GM18519 (cell line): ENCODE data around the gene UGT1A1.
"Not testable (repeated sequence)": the region's sequence is repeated elsewhere in the genome, so short reads cannot be mapped to it uniquely, and the experiment has no call there.

Experiments
- ATAC-seq: cut with Tn5 transposase; IDR thresholded peaks from one replicate; pipeline ENCODE4 v1.9.1; 2021; ENCODE audit warnings: mild to moderate bottlenecking, moderate library complexity; ENCODE audit not compliant: unreplicated experiment, low FRiP score

UGT1A1 gene

DNA sequence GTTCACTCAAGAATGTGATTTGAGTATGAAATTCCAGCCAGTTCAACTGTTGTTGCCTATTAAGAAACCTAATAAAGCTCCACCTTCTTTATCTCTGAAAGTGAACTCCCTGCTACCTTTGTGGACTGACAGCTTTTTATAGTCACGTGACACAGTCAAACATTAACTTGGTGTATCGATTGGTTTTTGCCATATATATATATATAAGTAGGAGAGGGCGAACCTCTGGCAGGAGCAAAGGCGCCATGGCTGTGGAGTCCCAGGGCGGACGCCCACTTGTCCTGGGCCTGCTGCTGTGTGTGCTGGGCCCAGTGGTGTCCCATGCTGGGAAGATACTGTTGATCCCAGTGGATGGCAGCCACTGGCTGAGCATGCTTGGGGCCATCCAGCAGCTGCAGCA is at the start of gene UGT1A1:
Gene UGT1A1, plus strand, starts transcription at position 228 of the 400 bp plus-strand sequence. Its CDS starts 18 bp downstream, at position 246.
- no peak for ATAC-seq

DNA sequence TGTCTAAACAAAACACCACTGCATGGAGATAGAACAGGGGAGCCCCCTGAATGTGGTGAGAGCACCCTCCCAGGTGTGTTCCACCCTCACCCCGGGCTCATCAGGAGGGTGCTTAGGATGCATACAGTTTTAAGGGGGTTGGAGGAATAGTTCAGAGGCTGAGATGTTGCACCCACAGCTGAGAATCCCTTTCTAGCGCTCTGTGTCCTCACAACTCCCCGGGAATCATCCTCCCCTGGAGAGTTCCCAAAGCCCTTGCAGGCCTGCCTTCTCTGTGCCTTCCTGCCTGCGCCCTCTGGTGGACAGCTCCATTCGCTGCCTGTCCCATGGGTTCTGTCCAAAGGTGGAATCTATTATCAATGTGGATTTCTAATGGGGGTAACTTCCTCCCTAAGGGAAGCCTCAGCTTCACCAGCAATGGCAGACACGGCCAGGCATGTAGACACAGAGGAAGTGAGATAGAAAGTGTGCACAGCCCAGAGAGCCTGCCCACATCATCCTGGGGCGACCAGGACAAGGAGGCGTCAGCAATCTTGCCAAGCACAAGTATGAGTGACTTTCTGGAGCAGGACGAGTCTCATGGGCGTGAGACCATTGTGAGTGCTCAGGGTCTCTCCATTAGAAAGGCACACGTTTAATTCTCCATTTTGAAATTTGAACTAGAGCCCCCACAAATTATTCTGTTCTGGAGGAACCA is 48.6 kb upstream of the UGT1A1 start:
- ATAC-seq = no peak

DNA sequence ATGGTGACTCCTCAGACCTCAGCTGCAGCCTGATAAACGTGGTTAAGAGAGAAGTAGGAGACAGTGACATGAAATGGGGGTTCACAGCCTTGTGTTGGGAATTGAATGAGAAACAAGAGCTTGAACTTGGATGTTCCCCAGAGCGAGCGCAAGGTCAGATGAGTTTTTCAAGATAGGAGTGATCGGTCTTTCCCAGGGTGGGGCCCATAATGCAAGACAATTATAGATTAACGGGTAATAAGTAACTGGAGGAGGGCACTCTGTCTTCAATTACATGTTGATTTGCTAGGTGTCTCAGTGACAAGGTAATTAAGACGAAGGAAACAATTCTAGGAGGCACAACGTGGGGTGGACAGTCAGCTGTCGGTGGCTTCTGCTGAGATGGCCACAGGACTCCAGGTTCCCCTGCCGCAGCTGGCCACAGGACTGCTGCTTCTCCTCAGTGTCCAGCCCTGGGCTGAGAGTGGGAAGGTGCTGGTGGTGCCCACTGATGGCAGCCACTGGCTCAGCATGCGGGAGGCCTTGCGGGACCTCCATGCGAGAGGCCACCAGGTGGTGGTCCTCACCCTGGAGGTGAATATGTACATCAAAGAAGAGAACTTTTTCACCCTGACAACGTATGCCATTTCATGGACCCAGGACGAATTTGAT is 47.3 kb upstream of the UGT1A1 start, which contains the start of gene UGT1A5:
Gene UGT1A5, plus strand, starts transcription at position 297 of the 651 bp plus-strand sequence. Its CDS starts 85 bp downstream, at position 382.
- no peak for ATAC-seq

DNA sequence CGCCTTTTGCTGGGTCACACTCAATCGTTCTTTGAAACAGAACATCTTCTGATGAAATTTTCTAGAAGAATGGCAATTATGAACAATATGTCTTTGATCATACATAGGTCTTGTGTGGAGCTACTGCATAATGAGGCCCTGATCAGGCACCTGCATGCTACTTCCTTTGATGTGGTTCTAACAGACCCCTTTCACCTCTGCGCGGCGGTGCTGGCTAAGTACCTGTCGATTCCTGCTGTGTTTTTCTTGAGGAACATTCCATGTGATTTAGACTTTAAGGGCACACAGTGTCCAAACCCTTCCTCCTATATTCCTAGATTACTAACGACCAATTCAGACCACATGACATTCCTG is 46.8 kb upstream of the UGT1A1 start:
- ATAC-seq = no peak

DNA sequence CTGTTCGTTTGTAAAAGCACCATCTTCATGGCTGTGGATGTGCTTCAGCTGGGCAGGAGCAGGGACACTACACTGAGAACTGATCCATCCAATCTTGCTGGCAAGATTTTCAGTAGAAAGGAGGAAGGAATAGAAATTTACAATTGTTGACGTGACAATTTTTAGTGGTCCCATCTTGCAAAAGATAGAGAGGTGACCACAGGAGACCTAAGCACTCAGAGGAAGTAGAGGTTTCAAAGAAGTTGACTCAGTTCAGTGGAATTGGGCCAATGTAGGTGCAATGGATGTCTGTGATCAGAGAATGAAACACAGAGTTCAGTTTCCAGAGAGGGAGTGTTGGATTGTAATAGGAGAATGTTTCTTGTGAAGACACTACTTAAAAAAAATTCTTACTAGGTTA is 45.9 kb upstream of the UGT1A1 start:
- no peak for ATAC-seq

DNA sequence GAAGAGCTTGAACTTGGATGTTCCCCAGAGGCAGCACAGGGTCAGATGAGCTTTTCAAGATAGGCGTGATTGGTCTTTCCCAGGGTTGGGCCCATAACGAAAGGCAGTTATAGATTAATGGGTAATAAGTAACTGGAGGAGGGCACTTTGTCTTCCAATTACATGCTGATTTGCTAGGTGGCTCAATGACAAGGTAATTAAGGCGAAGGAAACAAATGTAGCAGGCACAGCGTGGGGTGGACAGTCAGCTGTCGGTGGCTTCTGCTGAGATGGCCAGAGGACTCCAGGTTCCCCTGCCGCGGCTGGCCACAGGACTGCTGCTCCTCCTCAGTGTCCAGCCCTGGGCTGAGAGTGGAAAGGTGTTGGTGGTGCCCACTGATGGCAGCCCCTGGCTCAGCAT is 41.5 kb upstream of the UGT1A1 start, which contains the start of gene UGT1A4:
Gene UGT1A4, plus strand, starts transcription at position 185 of the 400 bp plus-strand sequence. Its CDS starts 85 bp downstream, at position 270.
- ATAC-seq = no peak

DNA sequence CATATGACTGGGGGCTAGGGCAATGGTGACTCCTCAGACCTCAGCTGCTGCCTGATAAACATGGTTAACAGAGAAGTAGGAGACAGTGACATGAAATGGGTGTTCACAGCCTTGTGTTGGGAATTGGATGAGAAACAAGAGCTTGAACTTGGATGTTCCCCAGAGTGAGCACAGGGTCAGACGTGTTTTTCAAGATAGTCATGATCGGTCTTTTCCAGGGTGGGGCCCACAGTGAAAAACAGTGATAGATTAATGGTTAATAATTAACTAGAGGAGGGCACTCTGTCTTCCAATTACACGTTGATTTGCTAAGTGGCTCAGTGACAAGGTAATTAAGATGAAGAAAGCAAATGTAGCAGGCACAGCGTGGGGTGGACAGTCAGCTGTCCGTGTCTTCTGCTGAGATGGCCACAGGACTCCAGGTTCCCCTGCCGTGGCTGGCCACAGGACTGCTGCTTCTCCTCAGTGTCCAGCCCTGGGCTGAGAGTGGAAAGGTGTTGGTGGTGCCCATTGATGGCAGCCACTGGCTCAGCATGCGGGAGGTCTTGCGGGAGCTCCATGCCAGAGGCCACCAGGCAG is 31.3 kb upstream of the UGT1A1 start, which contains the start of gene UGT1A3:
Gene UGT1A3, plus strand, starts transcription at position 320 of the 579 bp plus-strand sequence. Its CDS starts 85 bp downstream, at position 405.
- ATAC-seq = no peak

DNA sequence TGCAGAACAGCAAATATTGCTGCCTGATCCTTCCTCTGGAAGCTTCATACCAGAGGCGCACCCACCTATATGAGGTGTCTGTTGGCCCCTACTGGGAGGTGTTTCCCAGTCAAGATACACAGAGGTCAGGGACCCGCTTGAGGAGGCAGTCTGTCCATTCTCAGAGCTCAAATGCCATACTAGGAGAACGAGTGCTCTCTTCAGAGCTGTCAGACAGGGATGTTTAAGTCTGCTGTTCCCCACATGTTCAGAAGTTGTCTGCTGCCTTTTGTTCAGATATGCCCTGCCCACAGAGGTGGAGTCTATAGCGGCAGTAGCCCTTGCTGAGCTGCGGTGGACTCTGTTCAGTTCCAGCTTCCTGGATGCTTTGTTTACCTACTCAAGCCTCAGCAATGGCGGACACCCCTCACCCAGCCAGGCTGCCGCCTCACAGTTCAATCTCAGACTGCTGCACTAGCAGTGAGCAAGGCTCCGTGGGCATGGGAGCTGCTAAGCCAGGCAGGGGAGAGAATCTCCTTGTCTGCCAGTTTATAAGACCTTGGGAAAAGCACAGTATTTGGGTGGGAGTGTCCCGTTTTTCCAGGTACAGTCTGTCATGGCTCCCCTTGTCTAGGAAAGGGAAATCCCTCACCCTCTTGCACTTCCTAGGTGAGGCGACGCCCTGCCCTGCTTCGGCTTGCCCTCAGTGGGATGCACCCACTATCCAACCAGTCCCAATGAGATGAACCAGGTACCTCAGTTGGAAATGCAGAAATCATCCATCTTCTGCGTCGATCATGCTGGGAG is 23.0 kb upstream of the UGT1A1 start:
- ATAC-seq = not testable (repeated sequence)

DNA sequence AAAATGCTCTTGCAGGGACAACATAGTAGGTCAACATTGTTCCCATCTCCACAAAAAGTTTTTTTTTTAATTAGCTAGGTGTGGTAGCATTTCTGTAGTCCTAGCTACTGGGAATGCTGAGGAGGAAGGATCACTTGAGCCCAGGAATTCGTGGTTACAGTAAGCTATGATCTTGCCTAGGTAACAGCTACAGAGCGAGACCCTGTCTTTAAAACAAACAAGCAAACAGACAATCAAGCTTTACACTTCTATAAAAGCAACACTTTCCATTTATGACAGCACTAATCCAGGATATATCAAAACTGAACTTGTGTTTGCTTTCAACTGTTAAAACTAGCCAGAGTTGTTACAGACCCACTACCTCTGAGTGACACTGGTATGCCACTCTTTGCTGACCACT is 19.2 kb upstream of the UGT1A1 start:
- ATAC-seq = no peak

DNA sequence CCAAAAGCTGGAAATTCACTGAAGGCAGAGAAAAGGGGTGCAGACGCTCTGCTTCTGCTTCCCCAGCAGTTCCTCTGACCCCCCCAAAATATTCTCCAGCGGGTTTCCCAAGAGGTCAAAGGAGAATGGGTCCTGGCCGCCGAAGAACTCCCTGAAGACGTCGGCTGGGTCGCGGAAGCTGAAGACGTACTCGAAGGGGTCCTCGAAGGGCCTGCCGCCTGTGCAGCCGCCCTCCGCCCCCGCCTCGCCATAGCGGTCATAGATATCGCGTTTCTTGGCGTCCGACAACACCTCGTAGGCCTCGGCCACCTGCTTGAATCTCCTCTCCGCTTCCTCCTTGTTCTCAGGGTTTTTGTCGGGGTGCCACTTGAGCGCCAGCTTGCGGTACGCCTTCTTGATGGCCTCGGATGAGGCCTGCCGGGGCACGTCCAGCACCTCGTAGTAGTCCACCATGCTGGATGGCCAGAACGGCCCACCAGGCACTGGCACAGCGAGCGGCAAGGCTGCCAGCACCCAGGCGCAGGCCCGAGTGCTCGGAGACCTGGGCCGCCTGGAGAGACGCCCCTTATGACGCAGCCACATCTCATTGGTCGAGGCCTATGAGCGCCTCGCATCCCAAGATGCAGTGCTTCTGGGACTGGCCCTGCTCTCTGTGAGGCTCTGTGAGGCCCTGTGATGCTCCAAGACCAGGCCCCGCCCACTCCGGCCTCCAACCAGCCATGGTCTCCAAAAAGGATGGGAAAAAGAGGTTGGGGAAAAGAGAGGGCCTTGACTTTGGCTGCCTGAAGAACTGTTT is 16.4 kb upstream of the UGT1A1 start:
- no peak for ATAC-seq

DNA sequence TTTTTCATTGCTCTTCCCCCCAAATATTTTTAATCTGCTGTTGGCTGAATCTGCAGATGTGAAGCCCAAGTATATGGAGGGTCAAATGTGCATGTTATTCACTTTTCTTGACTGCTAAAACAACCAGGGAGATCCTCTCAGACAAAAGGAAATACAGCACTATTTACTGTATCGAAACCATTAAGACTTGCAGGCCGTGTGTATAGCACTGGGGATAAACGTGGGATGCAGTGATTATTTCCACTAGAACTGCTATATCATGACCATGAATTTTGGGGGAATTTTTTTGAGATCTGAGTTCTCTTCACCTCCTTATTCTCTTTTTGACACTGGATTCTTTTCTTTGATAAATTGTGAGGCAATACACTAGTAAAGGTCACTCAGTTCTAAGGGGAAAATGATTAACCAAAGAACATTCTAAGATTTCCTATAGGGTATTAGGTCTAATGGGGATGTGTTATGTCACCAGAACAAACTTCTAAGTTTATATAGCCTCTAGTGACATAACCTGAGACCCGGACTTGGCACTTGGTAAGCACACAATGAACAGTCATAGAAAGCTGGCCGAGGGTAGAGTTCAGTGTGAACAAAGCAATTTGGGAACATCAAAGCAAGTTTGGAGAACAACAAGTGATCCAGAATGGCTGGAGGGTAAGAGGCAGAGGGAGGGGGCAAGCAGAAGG is 14.9 kb upstream of the UGT1A1 start:
- ATAC-seq = no peak

DNA sequence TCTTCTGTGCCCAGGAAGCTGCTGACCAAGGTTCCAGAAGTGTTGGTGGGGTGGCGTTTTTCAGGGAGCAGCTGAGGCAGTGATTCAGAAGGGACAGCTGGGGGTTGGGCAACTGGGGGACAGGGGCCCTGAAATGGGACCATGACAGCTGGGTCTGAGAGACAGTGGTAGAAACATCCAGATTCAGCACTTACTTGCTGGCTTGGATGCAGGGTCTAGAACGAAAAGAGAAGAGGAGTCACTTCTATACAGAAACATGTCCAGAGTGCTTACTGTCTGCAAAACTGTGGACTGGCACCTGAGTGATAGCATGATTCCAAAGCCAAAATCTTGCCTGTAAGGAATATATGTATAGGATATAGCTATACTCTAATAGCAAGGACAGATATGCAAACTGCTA is 14.2 kb upstream of the UGT1A1 start:
- ATAC-seq = not testable (repeated sequence)

DNA sequence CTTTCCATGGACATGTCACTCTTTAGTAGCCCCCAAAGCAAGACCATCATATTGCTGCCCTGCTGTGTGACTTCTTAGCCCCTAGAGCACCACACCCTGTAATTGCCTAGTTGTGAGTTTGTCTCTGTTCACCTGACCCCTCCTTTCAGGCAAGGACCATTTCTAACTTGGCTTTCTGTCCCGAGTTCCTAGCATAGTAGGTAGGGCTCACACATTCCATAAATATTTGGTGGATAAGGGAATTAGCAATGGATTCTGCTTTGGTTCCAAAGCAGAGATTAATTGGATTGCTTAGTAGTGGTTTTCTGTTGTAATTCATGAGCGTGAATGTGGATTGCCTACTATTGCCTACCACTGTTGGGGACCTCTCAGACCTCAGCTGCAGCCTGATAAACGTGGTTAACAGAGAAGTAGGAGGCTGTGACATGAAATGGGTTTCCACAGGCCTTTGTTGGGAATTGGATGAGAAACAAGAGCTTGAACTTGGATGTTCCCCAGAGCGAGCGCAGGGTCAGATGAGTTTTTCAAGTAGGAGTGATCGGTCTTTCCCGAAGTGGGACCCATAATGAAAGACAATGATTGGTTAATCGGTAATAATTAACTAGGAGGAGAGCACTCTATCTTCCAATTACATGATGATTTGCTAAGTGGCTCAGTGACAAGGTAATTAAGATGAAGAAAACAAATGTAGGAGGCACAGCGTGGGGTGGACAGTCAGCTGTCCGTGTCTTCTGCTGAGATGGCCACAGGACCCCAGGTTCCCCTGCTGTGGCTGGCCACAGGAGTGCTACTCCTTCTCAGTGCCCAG is 13.4 kb upstream of the UGT1A1 start:
- no peak for ATAC-seq

DNA sequence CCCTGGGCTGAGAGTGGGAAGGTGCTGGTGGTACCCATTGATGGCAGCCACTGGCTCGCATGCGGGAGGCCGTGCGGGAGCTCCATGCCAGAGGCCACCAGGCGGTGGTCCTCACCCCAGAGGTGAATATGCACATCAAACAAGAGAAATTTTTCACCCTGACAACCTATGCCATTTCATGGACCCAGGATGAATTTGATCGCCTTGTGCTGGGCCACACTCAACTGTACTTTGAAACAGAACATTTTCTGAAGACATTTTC is 12.9 kb upstream of the UGT1A1 start:
- ATAC-seq = no peak

DNA sequence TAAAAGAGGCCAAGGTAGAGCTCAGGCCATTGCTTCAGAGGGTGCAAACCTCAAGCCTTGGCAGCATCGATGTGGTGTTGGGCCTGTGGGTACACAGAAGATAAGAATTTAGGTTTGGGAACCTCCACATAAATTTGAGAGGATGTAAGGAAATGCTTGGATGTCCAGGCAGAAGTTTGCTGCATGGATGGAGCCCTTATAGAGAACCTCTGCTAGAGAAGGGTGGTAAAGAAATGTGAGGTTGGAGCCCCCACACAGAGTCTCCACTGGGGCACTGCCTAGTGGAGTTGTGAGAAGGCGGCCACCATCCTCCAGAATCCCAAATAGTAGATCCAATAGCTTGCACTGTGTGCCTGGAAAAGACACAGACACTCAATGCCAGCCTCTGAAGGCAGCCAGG is 9.4 kb upstream of the UGT1A1 start:
- ATAC-seq = not testable (repeated sequence)

DNA sequence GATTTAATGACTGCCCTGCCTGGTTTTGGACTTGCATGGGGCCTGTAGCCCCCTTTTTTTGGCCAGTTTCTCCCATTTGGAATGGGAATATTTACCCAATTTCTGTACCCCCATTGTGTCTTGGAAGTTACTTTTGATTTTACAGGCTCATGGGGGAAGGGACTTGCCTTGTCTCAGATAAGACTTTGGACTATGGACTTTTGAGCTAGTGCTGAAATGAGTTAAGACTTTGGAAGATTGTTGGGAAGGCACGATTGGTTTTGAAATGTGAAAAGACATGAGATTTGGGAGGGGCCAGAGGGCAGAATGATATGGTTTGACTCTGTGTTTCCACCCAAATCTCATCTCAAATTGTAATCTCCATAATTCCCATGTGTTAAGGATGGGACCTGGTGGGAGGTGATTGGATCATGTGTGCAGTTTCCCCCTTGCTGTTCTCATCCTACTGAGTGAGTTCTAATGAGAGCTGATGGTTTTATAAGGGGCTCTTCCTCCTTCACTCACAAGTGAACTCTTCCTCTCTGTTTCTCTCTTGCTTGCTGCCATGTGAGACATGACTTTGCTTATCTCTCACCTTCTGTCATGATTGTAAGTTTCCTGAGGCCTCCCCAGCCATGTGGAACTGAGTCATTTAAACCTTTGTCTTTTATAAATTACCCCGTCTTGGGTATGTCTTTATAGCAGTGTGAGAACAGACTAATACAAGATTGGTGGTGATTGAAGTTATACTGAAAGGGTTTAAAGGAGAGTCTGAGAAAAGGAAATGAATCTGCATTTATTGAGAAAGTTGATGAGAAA is 8.7 kb upstream of the UGT1A1 start:
- not testable (repeated sequence) for ATAC-seq

DNA sequence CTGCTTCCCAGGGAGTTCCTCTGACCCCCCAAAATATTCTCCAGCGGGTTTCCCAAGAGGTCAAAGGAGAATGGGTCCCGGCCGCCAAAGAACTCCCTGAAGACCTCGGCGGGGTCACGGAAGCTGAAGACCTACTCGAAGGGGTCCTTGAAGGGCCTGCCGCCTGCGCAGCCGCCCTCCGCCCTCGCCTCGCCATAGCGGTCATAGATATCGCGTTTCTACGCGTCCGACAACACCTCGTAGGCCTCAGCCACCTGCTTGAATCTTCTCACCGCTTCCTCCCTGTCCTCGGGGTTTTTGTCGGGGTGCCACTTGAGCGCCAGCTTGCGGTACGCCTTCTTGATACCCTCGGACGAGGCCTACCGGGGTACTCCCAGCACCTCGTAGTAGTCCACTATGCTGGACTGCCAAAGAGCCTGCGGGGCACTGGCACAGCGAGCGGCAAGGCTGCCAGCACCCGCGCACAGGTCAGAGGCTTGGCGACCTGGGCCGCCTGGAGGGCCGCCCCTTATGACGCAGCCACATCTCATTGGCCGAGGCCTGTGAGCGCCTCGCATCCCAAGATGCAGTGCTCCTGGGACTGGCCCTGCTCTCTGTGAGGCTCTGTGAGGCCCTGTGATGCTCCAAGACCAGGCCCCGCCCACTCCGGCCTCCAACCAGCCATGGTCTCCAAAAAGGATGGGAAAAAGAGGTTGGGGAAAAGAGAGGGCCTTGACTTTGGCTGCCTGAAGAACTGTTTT is 5.0 kb upstream of the UGT1A1 start:
- ATAC-seq = no peak
